HG02610 (cell line): ENCODE data around the gene NDUFB7.
"Not testable (repeated sequence)": the region's sequence is repeated elsewhere in the genome, so short reads cannot be mapped to it uniquely, and the experiment has no call there.

Experiments used
- ATAC-seq: cut with Tn5 transposase; IDR thresholded peaks from one replicate; pipeline ENCODE4 v1.9.1; 2021; ENCODE audit warnings: mild to moderate bottlenecking, moderate library complexity; ENCODE audit not compliant: unreplicated experiment

NDUFB7 gene

DNA sequence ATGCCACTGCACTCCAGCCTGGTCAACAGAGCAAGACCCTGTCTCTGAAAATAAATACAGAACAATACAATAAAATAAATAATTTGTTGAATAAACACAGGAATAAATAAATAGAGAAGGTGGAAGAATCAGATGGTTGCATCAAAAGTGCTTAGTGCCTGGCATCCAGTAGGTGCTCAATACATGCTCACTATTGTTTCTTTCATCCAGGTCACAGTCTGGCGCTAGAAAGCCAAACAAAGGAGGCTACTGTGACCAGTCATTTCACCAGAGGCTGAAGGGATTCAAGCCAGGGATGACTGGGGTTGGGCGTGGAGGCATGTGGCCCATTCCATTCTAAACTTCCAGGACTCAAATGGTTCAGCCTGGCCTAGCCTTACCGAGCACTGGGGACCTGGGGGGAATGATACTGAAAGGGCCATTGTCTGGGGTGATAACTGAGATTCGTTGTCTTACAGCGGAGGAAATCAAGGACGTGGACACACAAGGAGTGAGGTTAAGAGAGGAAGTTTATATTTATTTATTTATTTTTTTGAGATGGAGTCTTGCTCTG lies 3.6 kb upstream of the NDUFB7 start:
- ATAC-seq = no peak

GRCh38 chr19:14570864-14571527 lies 870 bp downstream of the NDUFB7 start:
- no peak for ATAC-seq

- ATAC-seq = no peak
Measured at GRCh38 chr19:14567079-14567478, 4.8 kb downstream of the NDUFB7 start.

DNA sequence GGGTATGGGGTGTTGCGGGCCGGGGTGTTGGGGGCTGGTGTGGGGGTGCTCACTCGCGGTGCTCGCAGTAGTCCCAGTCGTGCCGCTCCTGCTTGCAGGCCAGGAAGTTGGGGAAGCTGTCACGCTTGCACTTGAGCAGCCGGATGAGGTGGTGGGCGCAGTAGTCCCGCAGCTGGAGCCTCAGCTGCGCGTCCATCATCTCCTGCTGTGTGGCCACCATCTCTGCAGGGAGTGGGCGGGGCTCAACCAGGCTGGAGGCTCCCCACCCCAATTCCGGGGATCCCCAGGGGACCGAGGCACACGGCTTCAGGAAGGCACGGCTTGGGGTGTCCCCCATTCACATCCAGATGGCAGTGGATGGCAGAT lies 5.2 kb downstream of the NDUFB7 start:
- ATAC-seq = no peak

DNA sequence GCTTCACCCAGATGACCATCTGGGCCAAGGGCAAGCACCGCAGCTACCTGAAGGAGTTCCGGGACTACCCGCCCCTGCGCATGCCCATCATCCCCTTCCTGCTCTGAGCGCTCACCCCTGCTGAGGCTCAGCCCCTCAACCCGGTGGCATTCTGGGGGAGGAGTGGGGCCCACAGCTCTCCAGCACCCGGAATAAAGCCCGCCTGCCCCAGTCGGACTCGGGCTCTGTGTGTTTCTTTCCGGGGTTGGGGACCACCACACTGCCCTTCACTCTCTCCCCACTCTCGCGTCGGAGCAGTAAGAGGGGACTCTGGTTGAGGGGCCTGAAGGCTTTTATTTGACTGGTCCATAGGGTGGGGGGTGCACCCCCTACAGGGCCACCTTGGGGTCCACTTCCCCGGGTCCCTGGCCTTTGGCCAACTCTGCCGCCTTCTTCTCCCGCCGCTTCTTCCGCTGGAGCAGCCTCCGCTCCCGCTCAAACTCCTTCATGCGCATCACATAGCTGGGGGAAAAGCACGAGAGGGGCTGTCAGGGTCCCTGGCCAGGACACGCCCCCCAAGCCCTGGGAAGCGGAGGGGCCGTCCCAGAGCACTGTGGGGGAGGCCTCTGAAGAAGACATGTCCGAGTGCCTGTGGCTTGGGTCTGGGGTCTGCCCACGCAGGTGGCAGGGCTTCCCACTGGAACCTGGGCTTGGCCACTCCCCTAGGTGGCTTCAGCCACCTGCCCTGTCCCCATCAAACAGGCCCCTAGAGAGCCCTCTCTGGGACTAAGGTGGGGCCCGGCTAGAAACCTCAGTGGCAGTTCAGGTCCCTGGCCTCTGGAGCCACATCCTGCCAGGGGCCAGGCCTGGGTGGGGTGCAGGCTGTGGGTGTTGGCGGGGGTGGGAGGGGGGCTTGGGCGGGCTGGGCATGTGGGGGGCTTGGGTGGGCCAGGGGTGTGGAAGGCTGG lies 5.8 kb downstream of the NDUFB7 start:
- no peak for ATAC-seq

- no peak for ATAC-seq
Measured at GRCh38 chr19:14565298-14565679, 6.6 kb downstream of the NDUFB7 start.

DNA sequence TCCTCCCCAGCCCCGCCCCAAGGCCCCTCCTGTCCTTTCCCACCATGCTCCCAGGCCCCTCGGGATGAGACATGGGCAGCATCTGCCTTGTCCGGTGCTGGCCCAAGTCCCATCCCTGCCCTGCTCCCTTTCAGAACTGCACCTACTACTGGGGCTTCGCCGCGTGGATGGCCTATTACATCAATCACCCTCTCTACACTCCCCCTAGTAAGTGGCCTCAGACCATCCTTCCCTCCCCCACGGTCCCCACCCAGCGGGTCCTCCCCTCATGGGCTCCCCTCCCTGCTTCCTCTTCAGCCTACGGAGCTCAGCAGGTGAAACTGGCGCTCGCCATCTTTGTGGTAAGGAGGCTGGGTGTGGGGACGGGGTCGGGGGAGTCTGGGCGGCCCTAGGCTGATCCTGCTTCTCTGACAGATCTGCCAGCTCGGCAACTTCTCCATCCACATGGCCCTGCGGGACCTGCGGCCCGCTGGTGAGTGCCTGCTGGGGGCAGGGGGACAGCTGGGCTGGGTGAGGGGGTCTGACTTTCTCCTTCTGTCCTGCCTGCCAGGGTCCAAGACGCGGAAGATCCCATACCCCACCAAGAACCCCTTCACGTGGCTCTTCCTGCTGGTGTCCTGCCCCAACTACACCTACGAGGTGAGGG lies 7.1 kb downstream of the NDUFB7 start:
- not testable (repeated sequence) for ATAC-seq

DNA sequence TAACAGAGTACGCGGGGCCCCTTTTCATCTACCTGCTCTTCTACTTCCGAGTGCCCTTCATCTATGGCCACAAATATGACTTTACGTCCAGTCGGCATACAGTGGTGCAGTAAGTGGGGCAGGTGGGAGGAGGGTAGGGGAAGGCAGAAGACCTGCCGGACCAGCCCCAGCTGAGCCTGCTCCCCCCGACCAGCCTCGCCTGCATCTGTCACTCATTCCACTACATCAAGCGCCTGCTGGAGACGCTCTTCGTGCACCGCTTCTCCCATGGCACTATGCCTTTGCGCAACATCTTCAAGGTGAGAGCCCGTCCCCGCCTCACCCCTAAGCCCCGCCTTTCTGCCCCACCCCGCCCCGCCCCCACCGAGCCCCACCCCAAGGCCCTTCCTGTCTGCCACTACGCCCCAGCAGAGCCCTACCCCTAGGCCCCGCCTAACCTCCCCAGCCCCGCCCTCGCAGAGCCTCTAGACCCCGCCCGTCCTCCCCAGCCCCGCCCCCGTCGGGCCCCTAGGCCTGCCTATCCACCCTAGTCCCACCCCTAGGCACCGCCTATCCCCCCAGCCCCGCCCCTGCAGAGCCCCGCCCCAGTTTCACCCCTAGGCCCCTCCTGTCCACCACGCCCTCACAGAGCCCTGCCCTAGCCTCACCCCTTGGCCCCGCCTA lies 7.7 kb downstream of the NDUFB7 start:
- no peak for ATAC-seq

- ATAC-seq = no peak
Measured at GRCh38 chr19:14563590-14563926, 8.3 kb downstream of the NDUFB7 start.

- ATAC-seq = no peak
Measured at GRCh38 chr19:14562660-14563589, 8.9 kb downstream of the NDUFB7 start.

- no peak for ATAC-seq
Measured at GRCh38 chr19:14561847-14562351, 10.0 kb downstream of the NDUFB7 start.

DNA sequence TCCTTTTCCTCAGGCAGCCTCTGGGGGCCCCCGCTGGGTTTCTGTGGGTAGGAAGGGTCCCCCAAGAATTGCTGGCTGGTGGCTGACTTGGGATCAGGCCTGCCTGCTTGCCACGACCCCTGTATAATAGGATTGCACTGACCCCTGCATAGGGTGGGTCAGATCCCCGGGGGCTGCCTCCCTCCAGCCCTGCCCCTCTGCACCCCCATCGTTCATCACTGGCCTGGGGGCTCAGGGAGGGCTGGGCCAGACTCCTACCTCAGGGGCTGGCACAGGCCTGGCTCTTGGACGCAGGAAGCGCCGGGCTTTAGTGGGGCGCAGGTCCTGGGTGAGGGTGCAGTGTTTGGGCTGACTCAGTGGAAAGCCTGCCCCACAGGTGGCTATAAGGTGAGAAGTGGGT lies 10.6 kb downstream of the NDUFB7 start:
- no peak for ATAC-seq

DNA sequence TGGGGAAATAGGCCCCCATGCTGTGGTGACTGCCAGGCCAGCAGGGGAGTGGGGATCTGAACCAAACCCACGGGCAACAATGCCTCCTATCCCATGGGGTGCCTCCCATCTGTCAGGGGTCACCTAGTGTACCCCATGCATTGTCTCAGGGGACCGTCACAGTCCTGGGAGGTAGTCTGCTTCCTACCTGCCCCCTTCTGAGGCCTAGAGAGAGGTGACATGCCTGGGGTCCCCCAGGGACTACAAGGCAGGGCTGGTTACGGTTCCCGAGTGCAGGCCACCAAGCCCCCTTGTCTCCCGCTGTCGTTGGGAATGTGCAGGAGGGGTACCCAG lies 11.1 kb downstream of the NDUFB7 start:
- no peak for ATAC-seq

DNA sequence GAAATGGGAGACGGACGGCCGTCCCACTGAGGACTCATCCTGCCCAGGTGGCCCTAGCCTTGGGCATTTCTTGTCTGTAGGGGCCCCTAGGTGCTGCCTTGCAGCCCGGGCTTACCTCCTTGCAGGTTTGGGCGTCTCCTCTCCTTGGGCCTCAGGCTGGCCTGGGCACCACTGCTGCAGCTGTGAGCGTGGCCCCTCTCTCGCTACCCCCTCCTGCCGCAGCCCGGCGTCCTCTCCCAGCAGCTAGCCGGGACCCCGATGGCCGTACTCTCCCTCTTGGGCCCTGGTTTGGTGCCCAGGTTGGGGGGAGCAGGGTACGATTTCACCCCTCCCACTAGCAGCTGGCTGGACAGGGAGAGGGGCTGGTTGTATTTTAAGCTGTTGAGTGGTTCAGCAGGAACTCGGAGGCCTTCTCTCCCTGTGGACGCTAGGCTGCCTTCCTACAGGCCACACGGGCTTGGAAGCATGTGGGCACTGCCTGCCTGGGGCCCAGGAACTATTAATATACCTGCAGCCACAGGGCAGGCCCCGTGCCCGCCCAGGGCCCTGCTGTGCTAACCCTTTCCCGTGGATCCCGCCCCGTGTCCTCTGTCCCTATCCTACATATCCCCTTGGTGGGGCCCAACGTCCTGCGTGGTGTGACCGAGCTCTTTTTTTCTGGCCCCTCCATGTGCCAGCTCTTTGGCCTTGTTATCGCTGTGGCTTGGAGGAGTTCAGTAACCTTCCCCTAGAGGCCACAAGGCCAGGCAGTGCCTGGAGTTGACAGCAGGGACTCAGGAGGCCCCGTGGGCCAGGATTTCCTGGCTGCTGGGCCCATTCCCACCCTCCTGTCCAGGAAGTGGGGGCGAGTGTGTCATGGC lies 11.7 kb downstream of the NDUFB7 start:
- ATAC-seq = no peak

GRCh38 chr19:14558370-14559066 lies 13.3 kb downstream of the NDUFB7 start:
- no peak for ATAC-seq

DNA sequence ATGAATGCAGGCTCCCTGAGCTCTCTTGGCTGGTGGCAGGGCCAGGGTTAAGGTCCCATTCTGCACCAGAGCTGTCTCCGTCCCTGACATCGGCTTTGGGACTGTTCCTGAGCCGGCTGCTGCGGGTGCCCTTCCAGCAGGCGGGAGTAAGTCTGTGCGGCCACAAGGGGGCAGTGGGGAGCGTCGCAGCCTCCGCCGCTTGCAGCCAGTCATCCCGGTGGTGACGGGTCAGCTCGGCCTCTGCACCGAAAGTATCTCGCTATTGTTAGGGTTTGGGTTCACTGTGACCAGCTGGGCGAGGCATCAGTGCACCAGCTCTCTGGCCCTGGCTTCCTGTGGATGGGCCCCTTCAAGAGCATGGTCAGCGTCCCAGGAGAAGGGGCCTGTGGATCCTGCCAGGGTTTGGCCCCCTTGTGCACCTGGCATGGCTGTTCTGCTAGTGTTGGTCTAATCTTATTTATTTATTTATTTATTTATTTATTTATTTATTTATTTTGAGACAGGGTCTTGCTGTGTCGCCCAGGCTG lies 15.1 kb downstream of the NDUFB7 start:
- ATAC-seq = no peak

GRCh38 chr19:14555918-14556661 lies 15.8 kb downstream of the NDUFB7 start:
- no peak for ATAC-seq
